Glutamatergic neuron (in vitro differentiated cells): ENCODE data around the gene VPS51. TPM values are rescaled to one million over a fixed set of nuclear protein-coding genes. Genes with fewer than 3 reads are reported as not detected.

Experiments used
- DNase-seq: peaks from one replicate; pipeline ENCODE4 v3.0.0; 2022
- H3K27ac Mint-ChIP-seq: one replicate; pipeline ENCODE4 v1.8.0; 2020; ENCODE audit warnings: mild to moderate bottlenecking, mixed read lengths, inconsistent platforms; ENCODE audit not compliant: unreplicated experiment
- H3K27me3 Mint-ChIP-seq: one replicate; pipeline ENCODE4 v1.8.0; 2020; ENCODE audit warnings: mild to moderate bottlenecking, moderate library complexity, mixed read lengths, inconsistent platforms; ENCODE audit not compliant: unreplicated experiment
- H3K36me3 Mint-ChIP-seq: one replicate; pipeline ENCODE4 v1.8.0; 2020; ENCODE audit warnings: mild to moderate bottlenecking, mixed read lengths, inconsistent platforms; ENCODE audit not compliant: unreplicated experiment
- H3K4me1 Mint-ChIP-seq: one replicate; pipeline ENCODE4 v1.8.0; 2020; ENCODE audit warnings: mild to moderate bottlenecking, low read depth, mixed read lengths, inconsistent platforms; ENCODE audit not compliant: unreplicated experiment
- H3K4me3 Mint-ChIP-seq: one replicate; pipeline ENCODE4 v1.8.0; 2020; ENCODE audit warnings: mild to moderate bottlenecking, mixed read lengths, inconsistent platforms; ENCODE audit not compliant: unreplicated experiment
- H3K9me3 Mint-ChIP-seq: one replicate; pipeline ENCODE4 v1.8.0; 2020; ENCODE audit warnings: mild to moderate bottlenecking, moderate library complexity, mixed read lengths, inconsistent platforms; ENCODE audit not compliant: unreplicated experiment
- CTCF ChIP-seq: fragments of 200-600 bp; sonication (generic); IDR thresholded peaks from one replicate; pipeline ENCODE4 v1.5.0; 2021; ENCODE audit not compliant: partially characterized antibody, unreplicated experiment
- total RNA-seq: library from RNA; stranded (reverse); fragmentation: NEBNext Ultra II Directional; extraction: Animal tissue kit (Norgen Biotek cat#: 25700); gene quantifications from one replicate; pipeline ENCODE4 v1.2.1, GENCODE V29; 2021; ENCODE audit not compliant: unreplicated experiment

Gene VPS51
- total RNA-seq, 1 donor from 2014 or later, result 105 TPM

- TF ChIP-seq CTCF, result no peak
- Mint-ChIP-seq H3K9me3 (peaks cover 1% of the 10 kb centered on the region), H3K4me1 (peaks cover 7% of the 10 kb centered on the region), H3K27ac (no peak overlapping the region), H3K36me3 (no peaks in the 10 kb centered on the region), H3K4me3 (no peak overlapping the region), H3K27me3 (no peaks in the 10 kb centered on the region)
- no peak for DNase-seq
These were observed 30.2 kb upstream of the VPS51 start for GRCh38 chr11:65065851-65066250.

DNA sequence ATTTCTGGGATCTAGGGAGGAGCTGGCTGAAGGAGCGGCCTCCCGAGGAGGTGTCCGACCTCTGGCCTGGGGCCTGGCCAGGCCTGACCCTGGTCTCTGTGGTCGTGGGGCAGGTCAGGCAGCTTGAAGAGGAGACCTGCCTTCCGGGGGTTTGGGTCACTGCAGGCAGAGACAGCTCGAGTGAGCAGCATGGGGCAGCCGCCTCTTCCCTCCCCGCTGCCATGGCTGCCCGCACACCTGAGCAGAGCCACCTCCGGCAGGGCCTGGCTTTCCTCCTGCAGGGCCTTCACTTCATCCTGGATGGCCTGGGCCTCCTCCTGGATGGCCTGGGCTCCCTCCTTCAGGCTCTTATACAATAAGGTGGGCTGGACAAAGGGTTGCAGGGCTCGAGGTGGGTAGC is 29.7 kb upstream of the VPS51 start:
- DNase-seq, result no peak
- H3K9me3 Mint-ChIP-seq, result peaks cover 1% of the 10 kb centered on the region
- no peak for TF ChIP-seq CTCF
- H3K4me1 Mint-ChIP-seq, result peaks cover 7% of the 10 kb centered on the region
- peak overlapping the region; percentile 48 for H3K27ac Mint-ChIP-seq
- H3K27me3 Mint-ChIP-seq, result no peaks in the 10 kb centered on the region
- H3K36me3 Mint-ChIP-seq, result no peaks in the 10 kb centered on the region
- no peak overlapping the region for H3K4me3 Mint-ChIP-seq

GRCh38 chr11:65066805-65067291 is 29.2 kb upstream of the VPS51 start:
- Mint-ChIP-seq H3K4me3 (no peak overlapping the region), H3K4me1 (peaks cover 7% of the 10 kb centered on the region), H3K9me3 (peaks cover 1% of the 10 kb centered on the region), H3K27ac (peak overlapping the region; percentile 48), H3K36me3 (no peaks in the 10 kb centered on the region), H3K27me3 (no peaks in the 10 kb centered on the region)
- TF ChIP-seq CTCF, result no peak
- DNase-seq, result peak; percentile 41

- no peaks in the 10 kb centered on the region for H3K36me3 Mint-ChIP-seq
- no peak overlapping the region for H3K4me3 Mint-ChIP-seq
- H3K4me1 Mint-ChIP-seq, result peaks cover 7% of the 10 kb centered on the region
- TF ChIP-seq CTCF, result no peak
- no peaks in the 10 kb centered on the region for H3K27me3 Mint-ChIP-seq
- DNase-seq, result no peak
- no peak overlapping the region for H3K27ac Mint-ChIP-seq
- peaks cover 1% of the 10 kb centered on the region for H3K9me3 Mint-ChIP-seq
These were observed 28.6 kb upstream of the VPS51 start for GRCh38 chr11:65067446-65067845.

DNA sequence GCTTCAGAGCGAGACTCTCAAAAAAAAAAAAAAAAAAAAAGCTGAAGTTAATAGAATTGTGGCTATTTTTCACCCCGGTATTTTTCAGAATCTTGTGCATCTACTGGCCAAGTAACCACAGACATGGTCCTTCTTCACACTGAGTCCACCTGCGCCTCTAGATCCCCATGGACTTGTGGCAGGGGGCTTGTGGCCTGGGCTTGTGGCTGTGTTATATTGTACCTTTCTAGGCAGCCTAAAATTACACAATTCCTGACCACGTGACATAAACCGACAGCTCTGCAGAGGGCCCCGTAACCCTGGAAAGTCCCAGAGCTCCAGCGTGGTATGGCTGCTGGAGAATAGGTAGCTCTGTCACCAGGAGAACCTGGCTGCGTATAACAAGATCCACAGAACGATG is 26.8 kb upstream of the VPS51 start:
- Mint-ChIP-seq H3K27ac (no peak overlapping the region), H3K9me3 (peaks cover 1% of the 10 kb centered on the region), H3K4me1 (peaks cover 7% of the 10 kb centered on the region), H3K4me3 (no peak overlapping the region), H3K27me3 (no peaks in the 10 kb centered on the region), H3K36me3 (no peaks in the 10 kb centered on the region)
- no peak for TF ChIP-seq CTCF
- no peak for DNase-seq
